Measurements from ENCODE around the gene PPP2R5B.

Gene PPP2R5B

GRCh38 chr11:64919627-64920026 lies 4.9 kb upstream of the PPP2R5B start:
- no peak overlapping the region for H3K4me3 ChIP-seq (replicated peaks; ENCODE audit: low read depth, low read length)
- no peak for TF ChIP-seq CTCF (IDR thresholded peaks at IDR 0.05; ENCODE audit: low read length, missing control alignments)
- no peak for DNase-seq (ENCODE audit: low read depth)

GRCh38 chr11:64920124-64920523 lies 4.4 kb upstream of the PPP2R5B start:
- no peak overlapping the region for H3K4me3 ChIP-seq (replicated peaks; ENCODE audit: low read depth, low read length)
- DNase-seq (ENCODE audit: low read depth) = no peak

GRCh38 chr11:64921384-64921783 lies 3.1 kb upstream of the PPP2R5B start:
- no peak for DNase-seq (ENCODE audit: low read depth)
- H3K4me3 ChIP-seq (replicated peaks; ENCODE audit: low read depth, low read length) = no peak overlapping the region
- TF ChIP-seq CTCF (IDR thresholded peaks at IDR 0.05; ENCODE audit: low read length, missing control alignments) = no peak

More at GRCh38 chr11:64920124-64920523, 4.4 kb upstream of the PPP2R5B start:
- no peak for TF ChIP-seq CTCF (IDR thresholded peaks at IDR 0.05; ENCODE audit: low read length, missing control alignments)

GRCh38 chr11:64923151-64923661 lies 1.3 kb upstream of the PPP2R5B start:
- no peak for TF ChIP-seq CTCF (IDR thresholded peaks at IDR 0.05; ENCODE audit: low read length, missing control alignments)
- no peak overlapping the region for H3K4me3 ChIP-seq (replicated peaks; ENCODE audit: low read depth, low read length)
- DNase-seq (ENCODE audit: low read depth) = no peak

- H3K4me3 ChIP-seq (replicated peaks; ENCODE audit: low read depth, low read length) = peak overlapping the region; percentile 87
- no peak for DNase-seq (ENCODE audit: low read depth)
- TF ChIP-seq CTCF (IDR thresholded peaks at IDR 0.05; ENCODE audit: low read length, missing control alignments) = no peak
Measured at GRCh38 chr11:64924910-64925284, 408 bp downstream of the PPP2R5B start.

- H3K4me3 ChIP-seq (replicated peaks; ENCODE audit: low read depth, low read length) = peak overlapping the region; percentile 87
- DNase-seq (ENCODE audit: low read depth) = no peak
- TF ChIP-seq CTCF (IDR thresholded peaks at IDR 0.05; ENCODE audit: low read length, missing control alignments) = no peak
Measured at GRCh38 chr11:64925536-64926436, 1.3 kb downstream of the PPP2R5B start.
